ENCODE results near the gene FBXO2.
A peak's percentile ranks its signal among the peaks of the same experiment; 100 is the strongest.

FBXO2 gene

GRCh38 chr1:11693917-11694316, 39.7 kb upstream of the FBXO2 start:
- H3K9ac ChIP-seq (ENCODE audit: low read depth, low read length, poor library complexity, severe bottlenecking) = peak overlapping the region; percentile 97
- no peaks in the 10 kb centered on the region for H3K36me3 ChIP-seq (ENCODE audit: insufficient read depth, low read length)
- H3F3A ChIP-seq (ENCODE audit: low read depth) = no peaks in the 10 kb centered on the region; the same call in 1 of the 2 replicates
- peaks cover 47% of the 10 kb centered on the region for H3K79me2 ChIP-seq (ENCODE audit: insufficient read depth, low read length)
- H3K4me1 ChIP-seq (ENCODE audit: insufficient read depth, low read length, poor library complexity, severe bottlenecking) = peaks cover 55% of the 10 kb centered on the region
- TF ChIP-seq CTCF (conservative IDR thresholded peaks at IDR 0.05; ENCODE audit: low read length) (no peak), EZH2phosphoT487 (IDR thresholded peaks at IDR 0.05; ENCODE audit: borderline replicate concordance) (no peak)
- H3K9me3 ChIP-seq (ENCODE audit: insufficient read depth, low read depth, low read length) = no peaks in the 10 kb centered on the region
- H4K20me1 ChIP-seq (ENCODE audit: insufficient read depth, low read length, poor library complexity, severe bottlenecking) = no peaks in the 10 kb centered on the region
- H3K27me3 ChIP-seq (ENCODE audit: insufficient read depth, low read length, poor library complexity, severe bottlenecking) = no peaks in the 10 kb centered on the region
- H2AFZ ChIP-seq (ENCODE audit: low read length) = no peak overlapping the region
- H3K4me2 ChIP-seq (ENCODE audit: low read depth, low read length, poor library complexity, severe bottlenecking) = peak overlapping the region; percentile 79
- peak overlapping the region; percentile 77 for H3K4me3 ChIP-seq (ENCODE audit: low read length, poor library complexity, severe bottlenecking)
- no peaks in the 10 kb centered on the region for H3K9me2 ChIP-seq (replicated peaks; ENCODE audit: low read depth, low read length)

- H4K20me1 ChIP-seq (ENCODE audit: insufficient read depth, low read length, poor library complexity, severe bottlenecking) = no peaks in the 10 kb centered on the region
- TF ChIP-seq EZH2phosphoT487 (IDR thresholded peaks at IDR 0.05; ENCODE audit: borderline replicate concordance) = no peak
- no peak for TF ChIP-seq CTCF (conservative IDR thresholded peaks at IDR 0.05; ENCODE audit: low read length)
- peak overlapping the region; percentile 3; the same call in 1 of the 2 replicates for H2AFZ ChIP-seq (ENCODE audit: low read length)
- peak overlapping the region; percentile 97 for H3K9ac ChIP-seq (ENCODE audit: low read depth, low read length, poor library complexity, severe bottlenecking)
- H3K36me3 ChIP-seq (ENCODE audit: insufficient read depth, low read length) = no peaks in the 10 kb centered on the region
- peak overlapping the region; percentile 79 for H3K4me2 ChIP-seq (ENCODE audit: low read depth, low read length, poor library complexity, severe bottlenecking)
- no peaks in the 10 kb centered on the region for H3K27me3 ChIP-seq (ENCODE audit: insufficient read depth, low read length, poor library complexity, severe bottlenecking)
- H3K4me1 ChIP-seq (ENCODE audit: insufficient read depth, low read length, poor library complexity, severe bottlenecking) = peaks cover 58% of the 10 kb centered on the region
- H3K4me3 ChIP-seq (ENCODE audit: low read length, poor library complexity, severe bottlenecking) = peak overlapping the region; percentile 77
- no peaks in the 10 kb centered on the region for H3K9me2 ChIP-seq (replicated peaks; ENCODE audit: low read depth, low read length)
- H3K79me2 ChIP-seq (ENCODE audit: insufficient read depth, low read length) = peaks cover 55% of the 10 kb centered on the region
- no peaks in the 10 kb centered on the region; the same call in 1 of the 2 replicates for H3F3A ChIP-seq (ENCODE audit: low read depth)
- no peaks in the 10 kb centered on the region for H3K9me3 ChIP-seq (ENCODE audit: insufficient read depth, low read depth, low read length)
These were observed 38.9 kb upstream of the FBXO2 start for GRCh38 chr1:11693024-11693590.

GRCh38 chr1:11691928-11692711, 37.9 kb upstream of the FBXO2 start:
- peaks cover 65% of the 10 kb centered on the region for H3K79me2 ChIP-seq (ENCODE audit: insufficient read depth, low read length)
- H3K9me2 ChIP-seq (replicated peaks; ENCODE audit: low read depth, low read length) = no peaks in the 10 kb centered on the region
- no peak overlapping the region for H2AFZ ChIP-seq (ENCODE audit: low read length)
- no peaks in the 10 kb centered on the region for H3K27me3 ChIP-seq (ENCODE audit: insufficient read depth, low read length, poor library complexity, severe bottlenecking)
- peak overlapping the region; percentile 77 for H3K4me3 ChIP-seq (ENCODE audit: low read length, poor library complexity, severe bottlenecking)
- TF ChIP-seq EZH2phosphoT487 (IDR thresholded peaks at IDR 0.05; ENCODE audit: borderline replicate concordance) (no peak), CTCF (conservative IDR thresholded peaks at IDR 0.05; ENCODE audit: low read length) (no peak)
- H3K9me3 ChIP-seq (ENCODE audit: insufficient read depth, low read depth, low read length) = no peaks in the 10 kb centered on the region
- no peaks in the 10 kb centered on the region for H3K36me3 ChIP-seq (ENCODE audit: insufficient read depth, low read length)
- no peaks in the 10 kb centered on the region; the same call in 1 of the 2 replicates for H3F3A ChIP-seq (ENCODE audit: low read depth)
- H3K4me2 ChIP-seq (ENCODE audit: low read depth, low read length, poor library complexity, severe bottlenecking) = peak overlapping the region; percentile 79
- H3K9ac ChIP-seq (ENCODE audit: low read depth, low read length, poor library complexity, severe bottlenecking) = peak overlapping the region; percentile 97
- H3K4me1 ChIP-seq (ENCODE audit: insufficient read depth, low read length, poor library complexity, severe bottlenecking) = peaks cover 56% of the 10 kb centered on the region
- no peaks in the 10 kb centered on the region for H4K20me1 ChIP-seq (ENCODE audit: insufficient read depth, low read length, poor library complexity, severe bottlenecking)
